Measurements from ENCODE around the gene ESPL1.

GRCh38 chr12:53224061-53224896 lies 43.8 kb upstream of the ESPL1 start:
- no peak for TF ChIP-seq ATF3 (IDR thresholded peaks at IDR 0.05; ENCODE audit: insufficient read depth, low read depth, low read length)
- TF ChIP-seq KDM4A (IDR thresholded peaks at IDR 0.05; ENCODE audit: low read depth, low read length, severe bottlenecking), result no peak
